ENCODE results near the gene RABGAP1L. TPM values are rescaled to one million over a fixed set of nuclear protein-coding genes. Genes with fewer than 3 reads are reported as not detected.

Gene RABGAP1L
- total RNA-seq, 1 experiment from 2014 or later: 29.3 TPM

GRCh38 chr1:174850726-174851125, 691.4 kb downstream of the RABGAP1L start (continued):
- no peak for TF ChIP-seq TCF7L2 (IDR thresholded peaks at IDR 0.05; ENCODE audit: borderline replicate concordance, extremely low read depth, insufficient read depth, insufficient read length)
- TF ChIP-seq CTCF (IDR thresholded peaks at IDR 0.05 in 2 of 3, conservative IDR thresholded peaks at IDR 0.05 in 1 of 3; ENCODE audit: borderline replicate concordance in 1 of 3, insufficient read depth in 1 of 3, low read depth in 2 of 3, low read length in 2 of 3): no peak
- no peak for TF ChIP-seq RAD21 (IDR thresholded peaks at IDR 0.05; ENCODE audit: low read depth)

GRCh38 chr1:174858301-174858700, 699.0 kb downstream of the RABGAP1L start:
- Histone ChIP-seq H3K27ac (ENCODE audit: low read depth, low read length) (no peak overlapping the region), H2AFZ (ENCODE audit: low read depth, low read length, poor library complexity, severe bottlenecking) (no peak overlapping the region), H3K27me3 (ENCODE audit: insufficient read depth, low read length) (no peaks in the 10 kb centered on the region), H3K9me2 (ENCODE audit: insufficient read depth) (no peaks in the 10 kb centered on the region), H4K20me1 (ENCODE audit: insufficient read depth) (no peaks in the 10 kb centered on the region), H3K9me3 (ENCODE audit: control insufficient read depth in 1 of 2, insufficient read depth in 1 of 2, low read depth in 1 of 2, low read length in 2 of 2) (no peaks in the 10 kb centered on the region), H3K4me3 (replicated peaks in 1 of 2; ENCODE audit: low read depth in 1 of 2, low read length in 2 of 2) (no peak overlapping the region), H3K9ac (ENCODE audit: low read length) (no peak overlapping the region), H3K4me1 (ENCODE audit: control insufficient read depth in 1 of 2, insufficient read depth in 2 of 2, low read length in 2 of 2) (no peaks in the 10 kb centered on the region), H3K36me3 (ENCODE audit: control insufficient read depth in 1 of 2, insufficient read depth in 2 of 2, low read length in 2 of 2) (no peaks in the 10 kb centered on the region), H3K79me2 (ENCODE audit: insufficient read depth, low read length) (no peaks in the 10 kb centered on the region), H3K4me2 (ENCODE audit: low read length) (no peak overlapping the region)
- DNase-seq (ENCODE audit: low read depth, low spot score): no peak
- intact Hi-C loops (cut with micrococcal nuclease): no loop called here
- ATAC-seq: no peak
- RAD21 ChIA-PET (ENCODE audit: low non-redundant PET in 1 of 2, low total read pairs in 2 of 2, uncharacterized antibody in 2 of 2, unreplicated experiment in 2 of 2): no interaction called here
- no TSS peak for BruUV-seq (replicated peaks)
- POLR2A ChIA-PET: no interaction called here
- CTCF ChIA-PET: no interaction called here
- no peak for TF ChIP-seq POLR2A (IDR thresholded peaks at IDR 0.05; ENCODE audit: borderline replicate concordance, extremely low read depth, insufficient read depth, insufficient read length)
- TF ChIP-seq SP1 (IDR thresholded peaks at IDR 0.05; ENCODE audit: low read depth): no peak
- TF ChIP-seq REST (IDR thresholded peaks at IDR 0.05; ENCODE audit: low read depth): no peak
- TF ChIP-seq SIN3A (IDR thresholded peaks at IDR 0.05; ENCODE audit: low read depth): no peak
- TF ChIP-seq POLR2AphosphoS5 (IDR thresholded peaks at IDR 0.05; ENCODE audit: low read depth, low read length): no peak
- no peak for TF ChIP-seq MAX (IDR thresholded peaks at IDR 0.05)
- TF ChIP-seq ELF1 (IDR thresholded peaks at IDR 0.05; ENCODE audit: borderline replicate concordance, low read depth): no peak
- no peak for TF ChIP-seq ATF3 (IDR thresholded peaks at IDR 0.05)
- TF ChIP-seq RAD21 (IDR thresholded peaks at IDR 0.05; ENCODE audit: low read depth): no peak
- no peak for TF ChIP-seq FOSL1 (IDR thresholded peaks at IDR 0.05; ENCODE audit: low read depth)
- TF ChIP-seq EZH2 (IDR thresholded peaks at IDR 0.05): no peak
- no peak for TF ChIP-seq TCF7L2 (IDR thresholded peaks at IDR 0.05; ENCODE audit: borderline replicate concordance, extremely low read depth, insufficient read depth, insufficient read length)
- TF ChIP-seq CBX3 (IDR thresholded peaks at IDR 0.05; ENCODE audit: low read depth): no peak
- no peak for TF ChIP-seq YY1 (IDR thresholded peaks at IDR 0.05; ENCODE audit: extremely low read depth, insufficient replicate concordance, low read depth, low read length)
- no peak for TF ChIP-seq SRF (IDR thresholded peaks at IDR 0.05; ENCODE audit: low read depth)
- TF ChIP-seq ZBTB33 (IDR thresholded peaks at IDR 0.05; ENCODE audit: extremely low read depth, insufficient replicate concordance, low read length): no peak

Data from HCT116 (cell line).